CD4-positive, CD25-positive, alpha-beta regulatory T cell (primary cell): Measurements from ENCODE around the gene NAPSA. TPM values are rescaled to one million over a fixed set of nuclear protein-coding genes. Genes with fewer than 3 reads are reported as not detected.

Experiments used
- ATAC-seq, 2 donors: fragments of 150-1000 bp; cut with Tn5 transposase; one replicate each; pipeline ENCODE4 v1.10.0; 2021; ENCODE audit warnings: low read depth in 2 of 2, moderate number of reproducible peaks in 2 of 2, moderate library complexity in 1 of 2
- DNase-seq, 3 donors: peaks; one replicate each; pipeline versions ENCODE4 v3.0.0 to v3.0.0-alpha.2; 2012 to 2022; ENCODE audit warnings: mixed read lengths in 1 of 3
- H3K27ac ChIP-seq: one replicate; pipeline ENCODE4 v1.7.0; 2013; ENCODE audit warnings: mild to moderate bottlenecking, low read length; ENCODE audit not compliant: insufficient read depth, poor library complexity, severe bottlenecking
- H3K27me3 ChIP-seq: one replicate; pipeline ENCODE4 v1.7.0; 2013; ENCODE audit warnings: low read length; ENCODE audit not compliant: control insufficient read depth, insufficient read depth
- H3K36me3 ChIP-seq: one replicate; pipeline ENCODE4 v1.7.0; 2013; ENCODE audit warnings: mild to moderate bottlenecking, low read length, moderate library complexity; ENCODE audit not compliant: control insufficient read depth, insufficient read depth
- H3K4me1 ChIP-seq: 2 replicates; pipeline ENCODE4 v1.7.0; 2013; ENCODE audit warnings: mild to moderate bottlenecking, low read length; ENCODE audit not compliant: insufficient read depth, control insufficient read depth, poor library complexity, severe bottlenecking
- H3K4me3 ChIP-seq: one replicate; pipeline ENCODE4 v1.7.0; 2013; ENCODE audit warnings: low read depth, mild to moderate bottlenecking, low read length, moderate library complexity
- H3K9me3 ChIP-seq, 2 experiments: 1 replicate in 1 of 2; 2 replicates in 1 of 2; pipeline ENCODE4 v1.7.0; 2013; ENCODE audit warnings: low read length in 2 of 2, mild to moderate bottlenecking in 1 of 2, moderate library complexity in 1 of 2; ENCODE audit not compliant: control insufficient read depth in 2 of 2
- H3K27ac Mint-ChIP-seq, 3 donors: one replicate each; pipeline ENCODE4 v1.8.0; 2020 to 2022; ENCODE audit warnings: mild to moderate bottlenecking in 3 of 3, mixed read lengths in 3 of 3, moderate library complexity in 2 of 3
- H3K27me3 Mint-ChIP-seq: one replicate; pipeline ENCODE4 v1.8.0; 2022; ENCODE audit warnings: mild to moderate bottlenecking, mixed read lengths
- H3K36me3 Mint-ChIP-seq: one replicate; pipeline ENCODE4 v1.8.0; 2020; ENCODE audit warnings: mixed read lengths
- H3K4me1 Mint-ChIP-seq, 4 donors: one replicate each; pipeline ENCODE4 v1.8.0; 2020 to 2022; ENCODE audit warnings: mixed read lengths in 4 of 4, mild to moderate bottlenecking in 1 of 4
- H3K4me3 Mint-ChIP-seq, 4 donors: one replicate each; pipeline ENCODE4 v1.8.0; 2020 to 2022; ENCODE audit warnings: mild to moderate bottlenecking in 4 of 4, mixed read lengths in 4 of 4, moderate library complexity in 3 of 4
- H3K9me3 Mint-ChIP-seq, 7 donors: one replicate each; pipeline ENCODE4 v1.8.0; 2020 to 2022; ENCODE audit warnings: mixed read lengths in 7 of 7, mild to moderate bottlenecking in 3 of 7, moderate library complexity in 2 of 7
- polyA plus RNA-seq, 4 donors: library from polyadenylated mRNA; unstranded; fragments of 300-500 nt; fragmentation: Illumina TruSeq; gene quantifications; one replicate each; pipeline ENCODE4 v1.2.3, GENCODE V29; 2021
- total RNA-seq: library from RNA; stranded (reverse); gene quantifications from one replicate; pipeline ENCODE4 v1.2.3, GENCODE V29; 2022

NAPSA gene
- total and polyA plus RNA-seq, 5 donors from 2014 or later = 0.67 to 2.2 (median 1.2) TPM

DNA sequence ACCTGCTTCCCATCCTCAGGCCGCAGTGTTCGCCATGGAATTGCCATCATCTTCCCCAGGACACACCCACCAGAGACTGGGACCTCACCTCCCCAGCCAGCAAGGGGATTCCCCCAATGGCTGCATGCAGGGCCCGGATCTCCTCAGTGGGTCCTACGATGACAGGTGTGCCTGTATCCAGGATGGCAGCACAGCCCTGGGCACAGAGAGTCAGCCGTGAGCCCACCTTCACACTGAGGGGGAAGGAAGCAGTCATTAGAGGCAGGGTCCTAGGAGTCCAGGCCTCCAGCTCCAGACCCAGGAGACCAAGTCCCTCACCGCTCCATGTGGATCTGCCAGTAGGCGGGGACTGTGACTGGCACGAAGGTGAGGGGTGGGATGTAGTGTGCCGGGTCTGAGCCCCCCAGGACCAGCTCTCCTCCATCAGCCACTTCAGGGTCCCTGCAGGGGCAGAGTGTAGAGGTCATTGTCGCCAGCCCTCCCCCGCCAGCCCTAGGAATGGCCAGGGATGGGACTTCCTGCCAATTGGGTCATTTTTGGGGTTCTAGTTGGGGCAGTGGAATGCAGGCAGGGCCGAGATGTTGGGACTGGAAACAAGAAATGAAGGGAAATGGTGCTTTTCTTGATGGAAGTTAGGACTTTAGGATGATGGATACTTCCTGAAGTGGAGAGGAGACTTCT lies 30.6 kb downstream of the NAPSA start:
- H3K27me3 Mint-ChIP-seq = peaks cover 15% of the 10 kb centered on the region
- H3K4me3 Mint-ChIP-seq = peak overlapping the region; percentile 62 to 92 (median 72)
- no peak for ATAC-seq
- H3K4me3 ChIP-seq = no peak overlapping the region
- peaks cover 43% of the 10 kb centered on the region for H3K4me1 ChIP-seq
- H3K27ac ChIP-seq = no peak overlapping the region
- peak overlapping the region in 1 of 3 donors; percentile 48 for H3K27ac Mint-ChIP-seq
- DNase-seq = no peak
- H3K9me3 Mint-ChIP-seq = peaks cover 0 to 4% (median 0%) of the 10 kb centered on the region in 7 donors
- peaks cover 0 to 45% (median 25%) of the 10 kb centered on the region in 4 donors for H3K4me1 Mint-ChIP-seq
- H3K27me3 ChIP-seq = no peaks in the 10 kb centered on the region
- no peaks in the 10 kb centered on the region for H3K36me3 ChIP-seq
- H3K9me3 ChIP-seq = peaks cover 0 to 6% of the 10 kb centered on the region in 2 experiments
- peaks cover 4% of the 10 kb centered on the region for H3K36me3 Mint-ChIP-seq

GRCh38 chr19:50333737-50334617 lies 31.5 kb downstream of the NAPSA start:
- peaks cover 5 to 54% (median 33%) of the 10 kb centered on the region in 4 donors for H3K4me1 Mint-ChIP-seq
- Histone ChIP-seq H3K4me1 (peaks cover 50% of the 10 kb centered on the region), H3K36me3 (no peaks in the 10 kb centered on the region), H3K9me3 (peaks cover 0 to 14% of the 10 kb centered on the region in 2 experiments), H3K4me3 (peak overlapping the region; percentile 92), H3K27me3 (no peaks in the 10 kb centered on the region), H3K27ac (peak overlapping the region; percentile 63)
- ATAC-seq (peak in 1 of 2 donors; percentile 4), DNase-seq (peak in 1 of 3 donors; percentile 75)
- peaks cover 22% of the 10 kb centered on the region for H3K27me3 Mint-ChIP-seq
- peaks cover 4% of the 10 kb centered on the region for H3K36me3 Mint-ChIP-seq
- peak overlapping the region; percentile 91 to 95 (median 93) for H3K4me3 Mint-ChIP-seq
- peak overlapping the region; percentile 86 to 93 (median 88) for H3K27ac Mint-ChIP-seq
- peaks cover 0 to 8% (median 4%) of the 10 kb centered on the region in 7 donors for H3K9me3 Mint-ChIP-seq

- peaks cover 25% of the 10 kb centered on the region for H3K27me3 Mint-ChIP-seq
- H3K4me3 ChIP-seq = peak overlapping the region; percentile 92
- H3K27ac Mint-ChIP-seq = peak overlapping the region; percentile 86 to 93 (median 88)
Measured at GRCh38 chr19:50333235-50333736, 32.2 kb downstream of the NAPSA start.

DNA sequence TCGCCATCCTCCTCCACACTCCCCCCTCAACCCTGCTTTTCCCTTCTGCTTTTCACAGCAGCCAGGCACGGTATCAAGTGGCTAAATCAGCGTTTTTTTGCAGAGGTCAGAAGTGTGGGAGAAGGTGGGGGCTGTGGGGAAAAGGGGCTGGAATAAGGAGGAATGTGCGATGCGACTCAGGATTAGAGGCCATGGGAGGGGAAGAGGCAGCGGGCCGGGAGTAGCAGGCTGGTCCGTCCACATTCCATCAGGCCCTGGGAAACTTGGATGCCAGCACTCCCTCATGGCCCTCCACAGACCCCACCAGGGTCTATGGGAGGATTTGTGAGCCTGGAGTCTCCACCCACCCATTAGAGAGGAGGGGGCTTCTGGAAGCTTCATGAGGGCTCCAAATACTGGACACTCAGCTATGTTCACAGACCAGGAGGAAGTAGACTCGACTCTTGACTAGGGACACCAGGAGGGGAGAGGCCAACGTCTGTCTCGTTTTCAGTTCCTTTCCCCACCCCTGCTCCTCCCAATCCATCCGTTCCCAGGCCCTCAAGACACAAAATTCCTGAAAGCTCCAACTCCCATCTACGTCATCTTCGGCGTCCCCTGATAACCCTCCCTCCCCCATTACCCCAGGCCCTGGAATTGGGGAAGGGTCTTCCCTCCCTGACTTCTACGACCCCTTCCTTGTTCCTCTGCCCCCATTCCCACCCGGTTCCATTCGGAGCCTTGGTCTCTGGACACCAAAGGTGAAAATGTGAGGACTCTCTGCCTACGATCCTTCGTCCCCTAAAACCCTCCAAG lies 33.0 kb downstream of the NAPSA start:
- H3K4me1 ChIP-seq = peaks cover 56% of the 10 kb centered on the region
- peaks cover 28% of the 10 kb centered on the region for H3K27me3 Mint-ChIP-seq

More at GRCh38 chr19:50333235-50333736, 32.2 kb downstream of the NAPSA start:
- DNase-seq (peak; percentile 90 to 97 (median 94)), ATAC-seq (peak; percentile 66 to 70)
- Mint-ChIP-seq H3K4me1 (peaks cover 5 to 55% (median 33%) of the 10 kb centered on the region in 4 donors), H3K4me3 (peak overlapping the region; percentile 91 to 95 (median 93)), H3K36me3 (peaks cover 4% of the 10 kb centered on the region), H3K9me3 (peaks cover 0 to 8% (median 4%) of the 10 kb centered on the region in 7 donors)
- H3K27me3 ChIP-seq = no peaks in the 10 kb centered on the region
- no peaks in the 10 kb centered on the region for H3K36me3 ChIP-seq
- peak overlapping the region; percentile 63 for H3K27ac ChIP-seq
- H3K9me3 ChIP-seq = peaks cover 0 to 14% of the 10 kb centered on the region in 2 experiments
- peaks cover 50% of the 10 kb centered on the region for H3K4me1 ChIP-seq

DNA sequence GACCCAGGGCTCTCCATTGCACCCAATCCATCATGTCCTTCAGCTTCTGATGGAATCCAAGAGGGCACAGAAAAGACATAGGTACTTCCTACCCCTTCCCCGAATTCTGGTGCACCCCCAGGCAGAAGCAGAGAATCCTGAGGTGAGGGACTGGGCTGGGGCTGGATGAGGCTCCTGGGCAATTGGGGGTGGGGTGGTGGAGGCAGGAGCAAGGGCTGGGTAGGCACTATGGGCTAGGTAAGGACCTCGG lies 33.5 kb downstream of the NAPSA start:
- Histone ChIP-seq H3K27me3 (peaks cover 3% of the 10 kb centered on the region), H3K4me3 (peak overlapping the region; percentile 47), H3K4me1 (peaks cover 61% of the 10 kb centered on the region), H3K27ac (peak overlapping the region; percentile 9), H3K36me3 (no peaks in the 10 kb centered on the region), H3K9me3 (peaks cover 0 to 14% of the 10 kb centered on the region in 2 experiments)
- Mint-ChIP-seq H3K27ac (peak overlapping the region in 1 of 3 donors; percentile 88), H3K9me3 (peaks cover 0 to 12% (median 4%) of the 10 kb centered on the region in 7 donors), H3K36me3 (peaks cover 10% of the 10 kb centered on the region), H3K4me1 (peaks cover 5 to 64% (median 39%) of the 10 kb centered on the region in 4 donors), H3K27me3 (peaks cover 26% of the 10 kb centered on the region), H3K4me3 (peak overlapping the region; percentile 63 to 95 (median 84))
- ATAC-seq (no peak), DNase-seq (no peak)

More for the DNA sequence above, 33.0 kb downstream of the NAPSA start:
- peaks cover 5 to 59% (median 34%) of the 10 kb centered on the region in 4 donors for H3K4me1 Mint-ChIP-seq
- no peak overlapping the region for H3K27ac Mint-ChIP-seq
- H3K36me3 Mint-ChIP-seq = peaks cover 6% of the 10 kb centered on the region
- H3K9me3 Mint-ChIP-seq = peaks cover 0 to 8% (median 4%) of the 10 kb centered on the region in 7 donors
- Histone ChIP-seq H3K27me3 (no peaks in the 10 kb centered on the region), H3K36me3 (no peaks in the 10 kb centered on the region), H3K9me3 (peaks cover 0 to 14% of the 10 kb centered on the region in 2 experiments), H3K4me3 (peak overlapping the region; percentile 47), H3K27ac (peak overlapping the region; percentile 63)
- ATAC-seq (no peak), DNase-seq (no peak)
- H3K4me3 Mint-ChIP-seq = peak overlapping the region; percentile 75 to 95 (median 82)

GRCh38 chr19:50331221-50331993 lies 34.0 kb downstream of the NAPSA start:
- Mint-ChIP-seq H3K27me3 (peaks cover 31% of the 10 kb centered on the region), H3K4me1 (peaks cover 5 to 69% (median 42%) of the 10 kb centered on the region in 4 donors), H3K4me3 (peak overlapping the region; percentile 84 to 95 (median 86)), H3K36me3 (peaks cover 10% of the 10 kb centered on the region), H3K27ac (peak overlapping the region; percentile 55 to 88 (median 84)), H3K9me3 (peaks cover 0 to 14% (median 4%) of the 10 kb centered on the region in 7 donors)
- H3K27me3 ChIP-seq = peaks cover 4% of the 10 kb centered on the region
- H3K27ac ChIP-seq = peak overlapping the region; percentile 60
- peaks cover 0 to 14% of the 10 kb centered on the region in 2 experiments for H3K9me3 ChIP-seq
- ATAC-seq (no peak), DNase-seq (no peak)
- H3K36me3 ChIP-seq = no peaks in the 10 kb centered on the region
- H3K4me3 ChIP-seq = peak overlapping the region; percentile 47
- peaks cover 66% of the 10 kb centered on the region for H3K4me1 ChIP-seq
